Neural cell (in vitro differentiated cells): ENCODE results near the gene LDLRAD3.

Experiments
- CTCF ChIP-seq: fragments of 450-650 bp; IDR thresholded peaks from 2 replicates; pipeline ENCODE4 v1.5.1; 2014; ENCODE audit warnings: antibody characterized with exemption, mild to moderate bottlenecking, moderate library complexity; ENCODE audit not compliant: poor library complexity, severe bottlenecking
- MXI1 ChIP-seq: fragments of 450-650 bp; conservative IDR thresholded peaks from 2 replicates; pipeline ENCODE4 v1.6.1; 2014; ENCODE audit warnings: antibody characterized with exemption, mild to moderate bottlenecking; ENCODE audit not compliant: poor library complexity, severe bottlenecking
- RAD21 ChIP-seq: fragments of 450-650 bp; conservative IDR thresholded peaks from 2 replicates; pipeline ENCODE4 v1.6.1; 2014; ENCODE audit warnings: antibody characterized with exemption, mild to moderate bottlenecking, moderate library complexity

GRCh38 chr11:36240801-36241200 is 296.9 kb downstream of the LDLRAD3 start:
- TF ChIP-seq MXI1 (no peak), RAD21 (no peak), CTCF (no peak)
